ENCODE data around the gene SPINDOC. TPM values are rescaled to one million over a fixed set of nuclear protein-coding genes. Genes with fewer than 3 reads are reported as not detected.
A peak's percentile ranks its signal among the peaks of the same experiment; 100 is the strongest.

Gene SPINDOC
- total RNA-seq, 1 donor from 2014 or later, result 50.9 TPM

DNA sequence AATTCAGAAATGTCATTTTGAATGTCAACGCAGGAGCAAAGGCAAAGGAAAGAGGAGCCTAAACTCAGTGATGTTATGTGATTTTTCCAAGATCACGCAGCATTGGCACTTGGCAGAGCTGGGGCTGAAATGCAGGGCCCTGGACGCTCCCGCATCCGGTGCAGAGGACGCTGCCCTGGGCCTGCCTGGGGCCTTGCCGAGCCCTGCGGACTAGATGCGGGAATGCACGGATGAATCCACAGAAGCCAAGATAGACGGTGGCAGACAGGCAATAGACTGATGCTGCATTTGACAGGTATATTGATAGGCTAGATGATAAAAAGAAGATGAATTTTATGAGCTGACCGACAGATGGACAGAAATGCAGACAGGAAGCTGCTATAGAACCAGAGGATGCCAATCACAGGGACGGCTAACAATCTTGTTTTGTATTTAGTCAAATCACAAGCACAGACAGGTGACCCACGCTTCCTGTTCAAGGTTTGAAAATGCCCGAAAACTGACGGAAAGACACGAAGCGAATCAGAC, 25.0 kb downstream of the SPINDOC start:
- TF ChIP-seq, protein P1, sequence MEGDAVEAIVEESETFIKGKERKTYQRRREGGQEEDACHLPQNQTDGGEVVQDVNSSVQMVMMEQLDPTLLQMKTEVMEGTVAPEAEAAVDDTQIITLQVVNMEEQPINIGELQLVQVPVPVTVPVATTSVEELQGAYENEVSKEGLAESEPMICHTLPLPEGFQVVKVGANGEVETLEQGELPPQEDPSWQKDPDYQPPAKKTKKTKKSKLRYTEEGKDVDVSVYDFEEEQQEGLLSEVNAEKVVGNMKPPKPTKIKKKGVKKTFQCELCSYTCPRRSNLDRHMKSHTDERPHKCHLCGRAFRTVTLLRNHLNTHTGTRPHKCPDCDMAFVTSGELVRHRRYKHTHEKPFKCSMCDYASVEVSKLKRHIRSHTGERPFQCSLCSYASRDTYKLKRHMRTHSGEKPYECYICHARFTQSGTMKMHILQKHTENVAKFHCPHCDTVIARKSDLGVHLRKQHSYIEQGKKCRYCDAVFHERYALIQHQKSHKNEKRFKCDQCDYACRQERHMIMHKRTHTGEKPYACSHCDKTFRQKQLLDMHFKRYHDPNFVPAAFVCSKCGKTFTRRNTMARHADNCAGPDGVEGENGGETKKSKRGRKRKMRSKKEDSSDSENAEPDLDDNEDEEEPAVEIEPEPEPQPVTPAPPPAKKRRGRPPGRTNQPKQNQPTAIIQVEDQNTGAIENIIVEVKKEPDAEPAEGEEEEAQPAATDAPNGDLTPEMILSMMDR (conservative IDR thresholded peaks at IDR 0.05; ENCODE audit: low read depth, low read length), result no peak
- peak; percentile 71 for DNase-seq (ENCODE audit: low read depth)
- H3K4me3 ChIP-seq (ENCODE audit: low read depth, low read length), result peak overlapping the region; percentile 33

DNA sequence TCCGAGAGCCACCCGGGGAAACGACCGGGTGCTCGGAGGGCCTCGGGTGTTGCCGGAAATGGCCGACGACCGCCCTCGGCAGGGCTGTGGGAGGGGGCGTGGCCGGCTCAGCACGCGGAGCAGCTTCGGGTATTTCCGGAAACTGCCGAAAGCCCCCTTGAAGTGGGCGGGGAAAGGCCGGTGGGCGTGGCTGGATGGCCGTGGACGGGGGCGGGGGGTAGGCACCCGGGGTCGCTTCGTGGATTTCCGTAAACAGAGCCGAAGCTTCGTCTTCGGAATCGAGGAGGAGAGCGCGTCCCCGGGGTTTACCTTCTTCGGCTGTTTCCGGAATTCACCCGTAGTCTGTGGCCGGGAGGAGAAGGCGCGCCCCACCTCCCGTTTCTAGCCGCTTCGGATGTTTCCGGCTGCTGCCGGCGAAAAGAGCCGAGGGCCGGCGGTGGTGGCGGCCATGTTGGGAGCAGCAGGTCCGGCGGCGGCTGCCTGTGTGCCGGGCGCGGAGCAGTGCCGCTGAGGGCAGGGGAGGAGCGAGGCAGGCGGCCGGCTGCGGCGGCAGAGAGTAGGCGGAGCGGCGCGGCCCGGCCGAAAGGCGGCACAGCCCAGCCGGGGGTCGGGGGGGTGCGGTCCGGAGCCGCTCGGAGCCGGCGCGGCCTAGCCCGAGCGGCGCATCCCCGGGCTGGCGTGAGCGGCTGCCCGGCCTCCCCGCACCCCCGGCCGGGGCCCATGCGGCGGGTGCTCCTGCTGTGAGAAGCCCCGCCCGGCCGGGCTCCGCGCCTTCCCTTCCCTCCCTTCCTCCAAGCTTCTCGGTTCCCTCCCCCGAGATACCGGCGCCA, 25.6 kb downstream of the SPINDOC start, which contains the start of gene MARK2:
TSS of gene MARK2 (plus strand) at position 433 of the 830 bp plus-strand sequence. CDS start at position 830, 397 bp downstream.
- DNase-seq (ENCODE audit: low read depth), result peak; percentile 75
- peak within 1 kb of the TSS; percentile 94 for H3K4me3 ChIP-seq (ENCODE audit: low read depth, low read length)
- TF ChIP-seq, protein P1 (conservative IDR thresholded peaks at IDR 0.05; ENCODE audit: low read depth, low read length), result no peak

DNA sequence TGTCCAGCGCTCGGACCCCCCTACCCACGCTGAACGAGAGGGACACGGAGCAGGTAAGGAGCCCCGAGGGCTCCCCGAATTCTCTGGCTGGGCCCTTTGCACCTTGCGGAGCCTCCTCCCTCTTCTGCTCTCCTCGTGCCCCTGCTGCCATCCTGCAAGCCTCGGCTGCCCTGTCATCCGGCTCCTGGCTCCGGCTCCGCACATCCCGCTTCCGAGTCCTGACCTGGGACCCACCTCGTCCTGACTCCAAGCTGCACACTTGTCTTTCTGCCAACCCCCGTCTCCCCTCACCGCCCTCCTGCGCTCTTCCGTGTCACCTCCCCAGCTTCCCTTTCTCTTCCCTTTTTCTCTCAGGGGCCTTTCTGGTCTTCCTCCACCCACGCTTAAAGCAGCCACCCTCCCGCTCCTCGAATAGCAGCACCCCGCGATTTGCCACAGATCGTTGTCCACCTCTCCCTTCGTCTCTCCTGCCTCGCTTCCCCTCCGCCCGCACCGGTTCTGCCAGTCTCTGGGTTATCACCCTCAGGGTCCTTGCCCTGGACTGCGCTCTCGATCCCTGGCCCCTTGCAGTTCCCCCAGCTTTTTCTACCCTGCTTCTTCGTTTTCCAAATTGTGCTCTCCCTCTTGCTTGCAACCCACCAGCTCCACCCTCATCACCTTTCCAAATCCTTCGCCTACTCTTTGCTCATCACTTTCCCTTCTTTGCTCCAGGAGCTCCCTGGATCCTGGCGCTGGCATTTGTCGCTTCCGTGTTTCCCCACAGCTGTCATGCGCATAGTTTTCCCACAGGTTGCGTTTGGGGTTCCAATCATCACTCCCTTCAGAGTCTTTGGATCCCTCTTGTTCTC, 26.5 kb downstream of the SPINDOC start:
- TF ChIP-seq, protein P1 (conservative IDR thresholded peaks at IDR 0.05; ENCODE audit: low read depth, low read length), result no peak
- H3K4me3 ChIP-seq (ENCODE audit: low read depth, low read length), result peak overlapping the region; percentile 94
- DNase-seq (ENCODE audit: low read depth), result no peak

DNA sequence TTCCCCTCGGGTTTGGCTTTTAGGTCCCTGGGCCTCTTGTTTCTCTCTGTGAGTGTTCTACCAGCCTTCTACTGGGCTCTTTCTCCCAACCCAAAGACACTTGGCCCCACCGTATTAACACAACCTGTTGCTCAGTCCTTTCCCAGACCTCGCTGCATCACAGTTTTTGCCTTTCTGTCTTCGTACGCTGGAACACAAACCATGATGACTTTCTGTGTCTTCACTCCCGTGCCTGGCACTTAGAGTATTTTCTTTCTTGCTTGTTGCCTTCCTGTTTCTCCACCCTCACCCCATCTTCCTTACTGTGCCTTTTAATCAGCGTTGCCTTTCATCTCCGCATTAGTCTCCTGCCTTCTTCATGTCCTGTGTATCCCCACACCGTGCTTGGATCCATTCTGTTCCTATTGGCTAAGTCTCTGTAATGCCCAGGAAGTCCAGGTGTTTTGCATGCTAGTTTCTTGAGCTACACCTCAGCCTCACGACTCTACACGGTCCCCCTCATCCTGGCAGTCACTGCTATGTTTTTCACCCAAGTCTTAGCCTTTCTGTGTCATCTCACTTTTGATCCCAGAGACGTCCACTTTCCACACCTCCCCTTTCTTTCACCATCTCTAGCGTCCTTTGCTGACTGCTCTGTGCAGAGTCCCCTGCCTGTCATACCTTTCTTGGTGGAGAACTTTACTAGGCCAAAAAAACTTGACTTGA, 27.3 kb downstream of the SPINDOC start:
- peak overlapping the region; percentile 94 for H3K4me3 ChIP-seq (ENCODE audit: low read depth, low read length)
- TF ChIP-seq, protein P1 (conservative IDR thresholded peaks at IDR 0.05; ENCODE audit: low read depth, low read length), result no peak
- no peak for DNase-seq (ENCODE audit: low read depth)

DNA sequence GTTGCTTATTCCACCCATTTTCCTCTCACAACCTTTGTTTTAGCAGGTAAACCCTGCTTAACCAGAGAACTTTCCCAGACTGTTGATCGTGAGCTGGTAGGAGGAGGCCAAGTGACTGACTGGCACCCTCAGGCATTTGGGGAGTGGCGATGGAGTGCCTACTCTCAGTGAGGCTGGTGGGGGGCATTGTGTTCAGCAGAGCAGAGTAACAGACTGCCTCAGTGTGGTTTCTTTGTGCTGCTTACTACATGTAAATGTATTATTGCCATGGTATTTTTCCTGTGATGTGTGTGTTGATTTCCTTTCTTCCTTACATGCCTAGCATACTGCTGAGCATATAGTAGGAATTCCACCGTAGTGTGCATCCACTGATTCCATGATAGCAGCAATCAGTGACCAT, 28.3 kb downstream of the SPINDOC start:
- TF ChIP-seq, protein P1 (conservative IDR thresholded peaks at IDR 0.05; ENCODE audit: low read depth, low read length), result no peak
- H3K4me3 ChIP-seq (ENCODE audit: low read depth, low read length), result peak overlapping the region; percentile 94
- no peak for DNase-seq (ENCODE audit: low read depth)

DNA sequence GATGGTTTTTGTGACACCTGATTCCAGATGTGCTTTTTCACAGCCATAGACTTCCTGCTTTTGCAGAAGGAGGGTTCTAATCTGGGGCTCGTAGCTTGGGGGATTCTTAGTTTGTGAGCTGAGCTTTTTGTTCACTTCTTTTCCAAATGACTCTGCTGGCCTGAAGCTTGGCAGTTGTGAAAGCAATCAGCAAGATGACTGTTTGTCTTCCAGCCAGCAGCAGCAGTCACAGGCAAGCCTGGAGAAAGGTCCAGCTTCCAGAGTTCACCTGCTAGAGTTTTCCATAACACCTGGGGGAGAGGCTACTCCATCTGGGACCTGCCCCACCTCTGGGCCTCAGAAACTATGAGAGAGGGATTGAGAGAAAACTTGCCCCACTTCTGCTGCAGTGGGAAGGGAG, 29.8 kb downstream of the SPINDOC start:
- no peak overlapping the region for H3K4me3 ChIP-seq (ENCODE audit: low read depth, low read length)
- TF ChIP-seq, protein P1 (conservative IDR thresholded peaks at IDR 0.05; ENCODE audit: low read depth, low read length), result no peak
- DNase-seq (ENCODE audit: low read depth), result no peak
